Spleen (tissue), 7 donors: ENCODE measurements around the gene USB1.

Source experiments
- POLR2A ChIP-seq, 3 donors: fragments of 450-650 bp; IDR thresholded peaks; one replicate each; pipeline ENCODE4 v1.5.1; 2017; ENCODE audit warnings: antibody characterized with exemption in 3 of 3, mild to moderate bottlenecking in 1 of 3
- TF ChIP-seq, protein P1 (sequence below), 11 experiments: fragments of 200-600 bp in 7 of 11; fragments of 450-650 bp in 4 of 11; sonication (generic) in 4 of 11; IDR thresholded peaks in 8 of 11; conservative IDR thresholded peaks in 3 of 11; 1 replicate in 7 of 11; 2 replicates in 4 of 11; pipeline versions ENCODE4 v1.4.0 to v1.8.0; 2016 to 2021; ENCODE audit warnings: antibody characterized with exemption in 11 of 11, inconsistent platforms in 4 of 11, mild to moderate bottlenecking in 1 of 11
- donor health status: DM: no; HTN: no; CAD: no; lungs with moderate emphysema.
- donor health status: DM: no; HTN: no; CAD: no.
- donor health status: DM: no; HTN: no; CAD: no.

DNA sequence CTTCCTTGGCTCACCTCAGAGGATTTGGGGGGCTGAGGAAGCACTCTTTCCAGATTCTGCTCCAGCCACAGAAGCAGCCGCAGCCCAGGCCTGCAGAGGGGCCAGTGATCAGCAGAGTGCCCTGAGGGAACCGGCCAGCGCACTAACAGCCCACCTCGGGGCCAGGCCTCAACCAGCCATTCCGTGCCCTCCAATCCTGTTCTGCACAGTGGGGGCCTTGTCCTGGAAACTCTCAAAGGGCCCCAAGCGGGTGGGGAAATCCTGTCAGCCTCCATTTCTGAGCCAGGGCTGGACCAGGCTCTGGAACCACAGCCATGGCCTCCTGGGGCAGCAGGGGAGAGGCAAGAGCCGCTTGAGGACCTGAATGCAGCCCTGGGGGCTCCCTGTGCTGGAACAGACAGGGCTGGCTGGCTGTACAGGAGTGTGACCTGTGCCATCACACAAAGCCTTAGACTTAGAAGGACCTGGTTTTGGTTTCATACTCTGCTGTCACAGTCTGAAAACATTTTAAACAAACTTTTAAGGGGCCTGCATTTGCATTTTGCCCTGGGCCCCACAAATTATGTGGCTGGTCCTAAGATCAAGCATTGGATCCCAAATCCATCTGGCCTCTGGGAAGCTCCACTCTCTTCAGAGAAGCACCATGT, 40.3 kb upstream of the USB1 start:
- TF ChIP-seq, protein P1, sequence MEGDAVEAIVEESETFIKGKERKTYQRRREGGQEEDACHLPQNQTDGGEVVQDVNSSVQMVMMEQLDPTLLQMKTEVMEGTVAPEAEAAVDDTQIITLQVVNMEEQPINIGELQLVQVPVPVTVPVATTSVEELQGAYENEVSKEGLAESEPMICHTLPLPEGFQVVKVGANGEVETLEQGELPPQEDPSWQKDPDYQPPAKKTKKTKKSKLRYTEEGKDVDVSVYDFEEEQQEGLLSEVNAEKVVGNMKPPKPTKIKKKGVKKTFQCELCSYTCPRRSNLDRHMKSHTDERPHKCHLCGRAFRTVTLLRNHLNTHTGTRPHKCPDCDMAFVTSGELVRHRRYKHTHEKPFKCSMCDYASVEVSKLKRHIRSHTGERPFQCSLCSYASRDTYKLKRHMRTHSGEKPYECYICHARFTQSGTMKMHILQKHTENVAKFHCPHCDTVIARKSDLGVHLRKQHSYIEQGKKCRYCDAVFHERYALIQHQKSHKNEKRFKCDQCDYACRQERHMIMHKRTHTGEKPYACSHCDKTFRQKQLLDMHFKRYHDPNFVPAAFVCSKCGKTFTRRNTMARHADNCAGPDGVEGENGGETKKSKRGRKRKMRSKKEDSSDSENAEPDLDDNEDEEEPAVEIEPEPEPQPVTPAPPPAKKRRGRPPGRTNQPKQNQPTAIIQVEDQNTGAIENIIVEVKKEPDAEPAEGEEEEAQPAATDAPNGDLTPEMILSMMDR (IDR thresholded peaks at IDR 0.05 in 8 of 11, conservative IDR thresholded peaks at IDR 0.05 in 3 of 11) = no peak
- no peak for TF ChIP-seq POLR2A (IDR thresholded peaks at IDR 0.05)
